ENCODE measurements around the gene SV2C.

- TF ChIP-seq CTCF (conservative IDR thresholded peaks at IDR 0.05 in 1 of 2, IDR thresholded peaks at IDR 0.05 in 1 of 2; ENCODE audit: extremely low read depth in 1 of 2, insufficient read depth in 1 of 2, low read depth in 1 of 2, low read length in 2 of 2) (no peak), EZH2 (IDR thresholded peaks at IDR 0.05; ENCODE audit: borderline replicate concordance, low read length) (no peak)
Observed at GRCh38 chr5:76389513-76390154, 306.5 kb downstream of the SV2C start.

Measured in mammary epithelial cell (primary cell).